Breast epithelium (tissue), 3 donors: Measurements from ENCODE around the gene TMEM80.

Experiments
- CTCF ChIP-seq, 3 donors: fragments of 450-650 bp; IDR thresholded peaks; one replicate each; pipeline ENCODE4 v1.5.1; 2016 to 2017; ENCODE audit warnings: antibody characterized with exemption in 3 of 3, mild to moderate bottlenecking in 3 of 3, moderate library complexity in 3 of 3
- POLR2A ChIP-seq: fragments of 450-650 bp; IDR thresholded peaks from one replicate; pipeline ENCODE4 v1.6.1; 2016; ENCODE audit warnings: antibody characterized with exemption, mild to moderate bottlenecking, moderate library complexity
- POLR2AphosphoS5 ChIP-seq, 3 donors: sonication (generic); formaldehyde crosslinking; IDR thresholded peaks; one replicate each; pipeline ENCODE4 v1.6.1; 2017; ENCODE audit warnings: antibody characterized with exemption in 3 of 3

- TF ChIP-seq POLR2A (no peak), CTCF (IDR thresholded peaks at IDR 0.05) (no peak), POLR2AphosphoS5 (IDR thresholded peaks at IDR 0.05) (no peak)
Measured at GRCh38 chr11:656866-657265, 38.8 kb upstream of the TMEM80 start.
